Globus pallidus (tissue), 1 donor: ENCODE results near the gene FAM227B.
"Not testable (repeated sequence)": the region's sequence is repeated elsewhere in the genome, so short reads cannot be mapped to it uniquely, and the experiment has no call there.

Source experiments
- DNase-seq: peaks from one replicate; pipeline ENCODE4 v3.0.0-alpha.2; 2015; ENCODE audit warnings: low spot score

FAM227B gene

DNA sequence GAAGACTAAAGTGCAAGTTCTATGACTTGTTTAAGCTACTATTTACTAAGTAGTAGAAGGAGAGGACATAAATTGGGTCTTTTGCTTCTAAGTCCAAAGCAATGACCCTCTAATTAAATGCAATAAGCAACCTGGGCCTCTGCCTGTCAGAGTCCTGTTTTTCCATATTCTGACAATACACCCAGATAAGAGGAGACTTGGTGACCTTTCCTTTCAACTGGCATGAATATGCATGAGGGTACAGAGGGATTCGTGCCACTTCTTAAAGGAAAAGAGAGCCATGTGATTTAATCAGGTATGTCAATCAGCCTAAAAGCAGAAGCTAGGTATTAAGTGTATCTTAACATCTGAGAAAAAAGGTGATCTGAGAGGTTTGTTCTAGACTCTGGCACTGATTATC lies 248.3 kb downstream of the FAM227B start:
- DNase-seq, result no peak

DNA sequence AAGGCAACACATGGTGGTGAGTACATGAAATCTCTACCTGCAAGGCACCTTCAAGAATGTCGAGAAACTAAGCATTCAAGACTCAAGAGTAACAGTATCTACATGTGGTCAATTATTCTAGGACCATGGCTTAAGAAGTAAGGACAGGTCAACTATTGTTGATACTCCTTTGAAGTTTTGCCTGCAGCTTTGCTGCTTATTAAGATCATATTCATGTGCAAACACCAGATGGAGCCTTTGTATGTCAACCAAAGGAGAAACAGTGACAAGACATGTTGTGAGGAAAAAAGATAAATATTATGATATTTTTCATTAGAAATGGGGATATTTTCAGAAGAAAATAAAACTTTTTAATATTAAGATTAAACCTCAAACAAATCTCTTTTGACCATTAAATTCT lies 249.8 kb downstream of the FAM227B start:
- no peak for DNase-seq

GRCh38 chr15:49366496-49366895 lies 254.1 kb downstream of the FAM227B start:
- no peak for DNase-seq

- no peak for DNase-seq
Measured at GRCh38 chr15:49361370-49361769, 259.2 kb downstream of the FAM227B start.

- DNase-seq, result not testable (repeated sequence)
Measured at GRCh38 chr15:49354439-49354838, 266.2 kb downstream of the FAM227B start.

GRCh38 chr15:49343546-49343945 lies 277.1 kb downstream of the FAM227B start:
- DNase-seq, result no peak

GRCh38 chr15:49339656-49340055 lies 281.0 kb downstream of the FAM227B start:
- DNase-seq, result no peak

DNA sequence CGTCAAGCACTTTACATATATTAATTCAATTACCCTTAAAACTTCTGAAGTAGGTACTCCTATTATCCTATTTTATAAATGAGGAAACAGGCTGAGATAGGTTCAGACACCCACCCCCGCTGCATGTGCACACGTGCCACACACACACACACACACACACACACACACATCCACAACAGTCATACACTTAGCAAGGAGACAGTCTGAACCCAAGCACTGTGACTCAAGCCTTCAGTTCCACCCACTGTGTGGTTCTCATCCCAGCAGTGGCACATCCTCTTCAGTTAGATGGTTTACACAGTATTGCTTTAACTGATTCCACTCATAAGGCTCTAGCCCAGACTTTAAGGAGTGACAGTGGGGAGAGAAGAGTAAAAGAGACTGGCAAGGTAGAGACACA lies 288.7 kb downstream of the FAM227B start:
- no peak for DNase-seq

DNA sequence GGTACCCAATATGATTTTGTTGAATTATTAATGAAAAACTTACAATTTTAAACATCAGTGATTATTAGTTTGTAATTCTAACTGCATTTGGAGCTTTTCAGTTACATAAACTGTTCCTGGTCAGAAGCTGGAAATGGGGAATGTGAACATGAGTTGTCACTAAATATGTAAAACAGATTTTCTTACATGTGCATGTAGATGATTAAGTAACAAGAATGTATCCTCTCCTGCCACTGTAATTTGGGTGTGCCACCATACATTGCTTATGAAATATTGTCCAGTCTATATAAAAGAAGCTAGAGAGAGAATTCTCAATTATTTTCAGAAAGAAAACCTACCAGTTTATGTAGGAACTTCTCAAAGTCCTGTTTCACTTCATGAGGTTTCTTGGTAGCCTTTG lies 289.2 kb downstream of the FAM227B start:
- DNase-seq, result no peak

- DNase-seq, result no peak
Measured at GRCh38 chr15:49330166-49330565, 290.5 kb downstream of the FAM227B start.

DNA sequence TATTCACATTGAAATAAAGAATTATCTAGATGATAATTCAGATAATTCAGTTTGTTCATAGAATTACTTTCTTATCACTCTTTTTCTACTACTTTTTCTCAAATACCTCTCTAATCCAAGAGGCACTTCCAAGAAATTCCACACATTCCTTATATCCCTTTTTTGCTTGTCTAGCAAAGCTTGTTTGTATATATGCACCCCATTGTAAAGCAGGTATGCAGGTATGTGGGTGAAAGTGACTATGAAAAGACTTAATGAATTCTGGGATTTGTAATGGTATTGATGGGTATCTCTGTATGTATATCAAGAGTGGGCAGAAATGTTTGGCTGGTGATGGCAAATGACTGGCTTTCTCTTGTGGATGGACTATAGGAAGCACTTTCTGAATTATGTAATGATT lies 291.7 kb downstream of the FAM227B start:
- no peak for DNase-seq

DNA sequence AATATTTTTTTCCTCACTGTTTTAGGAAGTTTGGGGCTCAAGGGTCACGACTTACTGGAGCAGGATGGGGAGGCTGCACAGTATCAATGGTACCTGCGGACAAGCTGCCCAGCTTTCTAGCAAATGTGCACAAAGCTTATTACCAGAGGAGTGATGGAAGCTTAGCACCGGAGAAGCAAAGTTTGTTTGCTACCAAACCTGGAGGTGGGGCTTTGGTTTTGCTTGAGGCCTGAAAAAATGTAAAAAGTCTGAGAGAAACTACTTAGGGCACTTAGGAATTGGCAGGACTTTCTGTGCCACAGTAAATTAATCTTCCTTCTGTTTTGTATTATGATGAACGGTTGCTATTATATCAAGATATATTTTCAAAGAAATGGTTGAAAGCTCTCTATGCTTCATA lies 292.7 kb downstream of the FAM227B start:
- DNase-seq, result no peak

DNA sequence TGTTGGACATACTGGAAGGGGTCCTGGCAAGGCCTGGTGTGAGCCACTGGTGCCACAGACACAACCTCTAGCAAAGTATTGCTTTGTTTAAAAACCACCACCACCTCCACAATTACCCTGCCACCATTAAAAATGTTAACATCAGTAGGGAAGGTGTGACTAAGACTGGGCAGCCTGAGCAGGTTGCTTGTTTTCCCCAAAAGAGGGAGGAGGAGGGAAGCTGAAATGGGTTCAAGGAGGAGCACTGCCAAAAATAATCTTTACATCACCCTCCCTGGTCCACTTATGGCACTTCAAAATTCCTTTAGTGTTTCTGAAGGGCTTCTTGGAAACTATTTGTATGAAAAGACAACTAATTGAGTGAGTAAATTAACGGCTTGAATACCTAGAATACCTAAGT lies 297.4 kb downstream of the FAM227B start:
- no peak for DNase-seq

DNA sequence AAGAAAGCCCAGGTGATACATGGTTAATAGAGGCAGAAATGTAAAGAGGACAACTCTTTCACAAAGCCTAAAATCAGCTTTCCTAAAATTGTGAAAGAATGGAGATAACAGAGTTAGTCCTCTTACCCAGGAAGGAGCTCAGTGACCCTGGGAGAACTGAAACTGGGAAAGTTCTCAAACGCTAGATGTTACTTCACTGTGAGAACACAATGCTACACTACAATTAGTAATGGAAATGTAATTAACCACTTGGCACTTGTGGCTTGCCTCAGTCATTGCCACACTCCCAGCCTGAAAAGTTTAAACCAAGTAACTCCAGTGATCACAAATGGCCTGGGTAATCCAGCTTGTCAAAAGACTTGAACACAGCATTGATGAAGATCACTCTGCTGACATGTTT lies 300.3 kb downstream of the FAM227B start:
- no peak for DNase-seq

DNA sequence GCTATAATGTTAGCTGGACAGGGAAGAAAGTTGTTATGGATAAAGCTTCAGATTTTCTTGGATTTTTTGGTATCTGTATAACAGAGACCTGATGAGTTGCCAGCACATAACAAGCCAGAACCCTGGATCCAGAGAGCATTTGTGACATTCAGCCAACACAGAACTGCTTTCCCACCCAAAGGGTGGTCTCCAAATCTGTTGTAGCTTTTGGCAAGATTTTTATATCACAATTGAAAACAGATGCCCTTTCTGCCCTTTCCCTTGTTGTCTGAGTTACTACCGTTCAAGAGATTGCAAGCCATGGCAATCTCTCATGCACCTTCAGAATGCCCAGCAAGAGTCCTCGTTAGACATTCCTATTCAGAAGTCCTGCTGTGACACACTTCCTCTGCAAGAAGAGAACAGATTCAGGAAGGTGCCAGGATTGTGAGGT lies 305.2 kb downstream of the FAM227B start:
- DNase-seq, result no peak

- DNase-seq, result no peak
Measured at GRCh38 chr15:49314716-49315115, 305.9 kb downstream of the FAM227B start.

DNA sequence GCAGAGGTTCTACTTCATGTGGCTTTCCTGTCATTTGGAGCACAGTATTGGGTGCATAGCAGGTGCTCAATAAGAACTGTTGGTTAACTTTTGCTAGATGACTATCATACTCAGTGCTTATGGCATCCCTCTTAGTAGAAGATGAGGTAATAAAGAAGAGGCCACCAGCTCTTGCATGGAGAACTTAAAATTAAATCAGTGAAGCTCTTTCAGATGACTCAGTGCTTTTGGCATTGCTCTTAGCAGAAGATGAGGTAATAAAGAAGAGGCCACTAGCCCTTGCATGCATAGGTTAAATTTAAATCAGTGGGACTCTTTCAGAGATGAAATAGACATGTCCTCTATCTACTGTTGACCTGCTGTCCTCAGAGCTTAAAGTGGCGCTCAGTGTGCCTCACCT lies 307.0 kb downstream of the FAM227B start:
- DNase-seq, result no peak

GRCh38 chr15:49309889-49310288 lies 310.7 kb downstream of the FAM227B start:
- DNase-seq, result no peak

DNA sequence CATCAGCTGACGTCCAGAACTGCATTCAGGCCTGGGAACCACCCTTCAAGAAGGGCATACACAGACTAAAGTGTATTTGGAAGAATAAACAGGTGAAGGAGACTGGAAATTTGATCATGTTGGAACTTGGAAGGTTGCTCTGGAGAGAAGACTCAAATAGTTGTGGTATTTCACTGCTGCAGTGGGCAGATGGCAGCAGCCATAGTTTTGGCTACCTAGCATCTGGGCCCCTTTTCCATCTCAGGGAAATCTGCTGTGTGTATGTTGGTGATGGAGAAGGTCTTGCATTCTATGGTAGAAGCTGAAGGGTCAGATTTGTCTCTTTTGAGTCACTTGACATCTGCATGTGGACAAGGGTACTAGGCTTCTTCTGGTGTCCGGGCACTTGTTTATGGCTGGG lies 311.9 kb downstream of the FAM227B start:
- DNase-seq, result no peak

DNA sequence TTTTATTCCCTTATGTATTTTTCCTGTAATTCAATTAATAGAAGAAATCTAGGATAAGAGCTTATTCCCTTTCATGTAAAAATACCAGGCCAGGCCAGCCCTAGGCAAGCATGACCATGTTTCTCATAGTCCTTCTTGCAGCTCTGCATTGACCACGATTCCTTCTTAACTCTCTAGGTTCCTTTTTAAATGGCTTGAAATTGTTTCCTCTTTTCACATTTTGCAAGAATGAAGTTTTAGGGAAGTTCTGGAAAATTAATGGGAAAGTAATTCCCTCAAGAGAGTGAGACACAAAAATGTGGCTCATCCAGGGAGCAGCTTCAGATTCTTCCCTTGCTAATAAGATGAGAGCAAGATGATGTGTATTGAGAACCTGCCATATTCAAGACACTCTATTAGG lies 314.1 kb downstream of the FAM227B start:
- DNase-seq, result no peak

DNA sequence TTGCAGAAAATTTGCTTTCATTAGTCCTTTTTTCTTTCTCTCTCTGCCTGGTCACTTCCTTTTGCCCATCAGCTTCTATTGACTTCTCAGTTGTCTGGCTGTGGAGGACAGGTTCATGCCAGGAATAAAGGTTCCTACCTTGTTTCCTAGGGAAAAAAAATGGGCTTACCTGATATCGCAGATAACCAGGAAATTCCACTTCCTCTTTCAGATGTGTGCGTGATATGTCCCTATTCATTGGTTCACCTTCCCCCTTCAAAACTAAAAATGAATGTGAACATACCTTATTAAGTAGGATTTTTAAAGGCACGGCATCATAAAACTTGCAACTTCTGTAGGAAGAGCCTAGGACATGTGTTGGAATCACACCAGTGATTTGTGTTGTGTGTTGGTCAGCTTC lies 317.6 kb downstream of the FAM227B start:
- no peak for DNase-seq

DNA sequence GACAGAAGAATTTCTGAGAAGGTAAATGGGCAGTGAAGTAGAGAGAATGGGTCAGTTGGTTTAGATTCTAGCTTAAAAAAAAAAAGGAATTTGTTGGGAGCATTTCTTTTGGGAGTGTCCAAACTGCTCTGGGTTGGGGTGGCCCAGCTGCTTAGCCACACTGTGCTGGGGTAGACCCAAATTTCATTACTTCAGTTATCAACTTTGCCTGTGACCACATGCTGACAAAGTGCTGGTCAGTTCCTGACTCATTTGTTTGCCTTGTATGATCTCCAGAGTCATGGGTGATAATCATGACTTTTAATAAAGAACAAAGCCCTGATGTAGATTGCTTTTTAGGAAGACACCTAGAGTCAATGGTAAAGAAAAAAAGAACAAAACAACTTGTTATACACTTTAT lies 319.1 kb downstream of the FAM227B start:
- no peak for DNase-seq

GRCh38 chr15:49300856-49301255 lies 319.8 kb downstream of the FAM227B start:
- DNase-seq, result no peak

GRCh38 chr15:49297584-49297983 lies 323.0 kb downstream of the FAM227B start:
- DNase-seq, result no peak

DNA sequence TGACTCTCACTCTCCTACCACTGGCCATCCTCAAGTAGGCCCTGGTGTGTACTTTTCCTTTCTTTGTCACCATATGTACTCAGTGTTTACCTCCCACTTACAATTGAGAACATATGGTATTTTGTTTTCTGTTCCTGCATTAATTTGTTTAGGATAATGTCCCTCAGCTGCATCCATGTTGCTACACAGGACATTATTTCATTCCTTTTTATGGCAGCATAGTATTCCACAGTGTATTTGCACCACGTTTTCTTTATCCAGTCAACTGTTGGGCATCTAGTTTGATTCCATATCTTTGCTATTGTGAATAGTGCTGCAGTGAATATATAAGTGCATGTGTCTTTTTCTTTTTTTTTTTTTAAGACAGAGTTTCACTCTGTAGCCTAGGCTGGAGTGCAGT lies 324.4 kb downstream of the FAM227B start:
- DNase-seq, result no peak
